IPS-18c (cell line): ENCODE results near the gene KAZN.

Experiments
- H3K4me3 ChIP-seq: 2 replicates; pipeline ENCODE4 v1.7.0; 2013; ENCODE audit warnings: low read depth, mild to moderate bottlenecking, low read length, moderate library complexity; ENCODE audit not compliant: insufficient read depth
- H3K9me3 ChIP-seq: one replicate; pipeline ENCODE4 v1.6.1; 2013; ENCODE audit warnings: mild to moderate bottlenecking, low read length, moderate library complexity; ENCODE audit not compliant: control insufficient read depth, insufficient read depth

The KAZN gene

GRCh38 chr1:14932034-14932638 lies 333.7 kb downstream of the KAZN start:
- no peak overlapping the region for H3K4me3 ChIP-seq

DNA sequence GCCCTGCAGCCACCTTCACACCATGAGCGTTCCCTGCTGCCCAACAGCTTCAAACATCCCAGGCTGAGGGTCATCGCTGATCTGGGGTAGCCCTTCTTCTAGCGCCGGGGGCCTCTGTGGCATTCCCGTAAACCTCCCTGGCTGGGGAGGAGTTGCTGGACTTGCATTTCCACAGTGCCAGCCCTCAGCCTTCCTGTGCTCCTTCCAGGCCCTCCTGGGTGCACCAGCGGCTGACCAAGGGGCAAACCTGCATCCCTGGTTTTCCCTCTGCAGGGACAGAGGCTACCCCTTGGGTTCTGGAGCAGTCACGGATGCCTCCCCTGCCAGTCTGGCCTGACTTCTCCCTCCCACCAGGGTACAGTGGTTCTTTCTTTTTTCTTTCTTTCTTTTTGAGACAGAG lies 336.4 kb downstream of the KAZN start:
- H3K9me3 ChIP-seq, result no peaks in the 10 kb centered on the region
- no peak overlapping the region for H3K4me3 ChIP-seq

More at GRCh38 chr1:14932034-14932638, 333.7 kb downstream of the KAZN start:
- no peaks in the 10 kb centered on the region for H3K9me3 ChIP-seq

- no peaks in the 10 kb centered on the region for H3K9me3 ChIP-seq
- no peak overlapping the region for H3K4me3 ChIP-seq
Measured at GRCh38 chr1:14936815-14937214, 338.3 kb downstream of the KAZN start.

GRCh38 chr1:14937288-14937949 lies 338.9 kb downstream of the KAZN start:
- Histone ChIP-seq H3K9me3 (no peaks in the 10 kb centered on the region), H3K4me3 (no peak overlapping the region)

DNA sequence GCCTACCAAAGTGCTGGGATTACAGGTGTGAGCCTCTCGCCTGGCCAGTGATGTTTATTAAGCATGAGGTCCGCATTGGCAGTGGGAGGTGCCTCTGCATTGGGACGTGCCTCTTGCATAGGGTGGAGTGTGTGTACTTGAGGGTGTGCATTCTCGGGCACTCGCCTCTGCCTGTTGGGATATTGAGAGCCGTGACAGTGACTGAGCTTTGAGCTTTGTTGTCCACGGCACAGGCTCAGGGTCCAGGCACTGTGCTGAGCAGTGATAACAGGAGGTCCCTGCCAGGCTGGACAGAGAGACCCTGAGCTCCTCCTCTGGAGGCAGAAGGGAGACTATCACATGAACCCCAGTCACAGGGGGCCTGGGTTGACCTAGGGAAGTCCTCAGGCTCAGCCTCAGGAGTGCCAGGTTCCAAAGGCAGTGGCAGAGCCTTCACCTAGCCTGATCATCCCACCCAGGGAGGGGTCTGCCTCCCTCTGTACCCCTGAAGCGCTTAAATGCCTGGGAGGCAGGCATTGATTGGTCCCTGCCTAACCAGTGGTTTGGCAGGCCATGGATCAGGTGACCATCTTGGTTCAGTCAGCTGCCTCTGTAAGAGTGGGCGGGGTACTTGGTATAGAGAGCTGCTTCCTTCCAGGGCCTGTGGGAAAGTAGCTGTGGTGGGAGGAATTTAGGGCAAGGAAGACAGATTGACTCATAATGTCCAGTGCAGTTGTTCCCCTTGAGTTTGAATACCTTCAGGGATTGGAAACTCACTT lies 341.2 kb downstream of the KAZN start:
- Histone ChIP-seq H3K9me3 (no peaks in the 10 kb centered on the region), H3K4me3 (no peak overlapping the region)

- Histone ChIP-seq H3K4me3 (no peak overlapping the region), H3K9me3 (no peaks in the 10 kb centered on the region)
Measured at GRCh38 chr1:14940285-14940870, 341.9 kb downstream of the KAZN start.

GRCh38 chr1:14941864-14942263 lies 343.4 kb downstream of the KAZN start:
- no peak overlapping the region for H3K4me3 ChIP-seq
- no peaks in the 10 kb centered on the region for H3K9me3 ChIP-seq

DNA sequence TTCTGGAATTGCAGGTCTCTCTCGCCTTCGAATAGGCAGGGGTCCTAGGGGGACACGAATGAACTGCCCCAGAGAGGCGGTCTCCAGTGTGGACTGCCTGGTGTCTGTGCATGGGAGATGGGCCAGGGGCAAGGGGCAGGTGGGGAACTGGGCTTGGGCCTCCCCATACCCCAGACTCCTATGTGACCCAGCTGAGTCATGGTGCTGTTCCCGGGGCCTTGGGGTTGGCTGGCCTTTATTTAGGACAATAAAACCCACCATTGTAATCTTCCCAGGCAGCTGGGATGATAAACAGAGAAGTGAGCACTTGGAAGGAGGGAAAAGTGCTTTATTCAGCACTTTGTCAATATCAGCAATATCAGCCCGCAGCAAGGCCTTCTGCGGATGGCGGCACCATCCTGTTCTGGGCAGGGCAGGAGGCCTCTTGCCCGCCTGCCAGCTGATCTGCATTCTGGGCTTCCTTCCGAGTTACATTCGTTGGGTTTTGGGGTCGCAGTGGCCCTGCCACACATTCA lies 346.0 kb downstream of the KAZN start:
- Histone ChIP-seq H3K9me3 (no peaks in the 10 kb centered on the region), H3K4me3 (no peak overlapping the region)

GRCh38 chr1:14945132-14946010 lies 346.9 kb downstream of the KAZN start:
- H3K4me3 ChIP-seq, result no peak overlapping the region
- no peaks in the 10 kb centered on the region for H3K9me3 ChIP-seq

- Histone ChIP-seq H3K4me3 (no peak overlapping the region), H3K9me3 (no peaks in the 10 kb centered on the region)
Measured at GRCh38 chr1:14946011-14946359, 347.5 kb downstream of the KAZN start.

- no peaks in the 10 kb centered on the region for H3K9me3 ChIP-seq
- H3K4me3 ChIP-seq, result no peak overlapping the region
Measured at GRCh38 chr1:14946684-14947238, 348.3 kb downstream of the KAZN start.

- no peaks in the 10 kb centered on the region for H3K9me3 ChIP-seq
- no peak overlapping the region for H3K4me3 ChIP-seq
Measured at GRCh38 chr1:14947421-14947820, 348.9 kb downstream of the KAZN start.

GRCh38 chr1:14948112-14948652 lies 349.7 kb downstream of the KAZN start:
- Histone ChIP-seq H3K4me3 (no peak overlapping the region), H3K9me3 (no peaks in the 10 kb centered on the region)

DNA sequence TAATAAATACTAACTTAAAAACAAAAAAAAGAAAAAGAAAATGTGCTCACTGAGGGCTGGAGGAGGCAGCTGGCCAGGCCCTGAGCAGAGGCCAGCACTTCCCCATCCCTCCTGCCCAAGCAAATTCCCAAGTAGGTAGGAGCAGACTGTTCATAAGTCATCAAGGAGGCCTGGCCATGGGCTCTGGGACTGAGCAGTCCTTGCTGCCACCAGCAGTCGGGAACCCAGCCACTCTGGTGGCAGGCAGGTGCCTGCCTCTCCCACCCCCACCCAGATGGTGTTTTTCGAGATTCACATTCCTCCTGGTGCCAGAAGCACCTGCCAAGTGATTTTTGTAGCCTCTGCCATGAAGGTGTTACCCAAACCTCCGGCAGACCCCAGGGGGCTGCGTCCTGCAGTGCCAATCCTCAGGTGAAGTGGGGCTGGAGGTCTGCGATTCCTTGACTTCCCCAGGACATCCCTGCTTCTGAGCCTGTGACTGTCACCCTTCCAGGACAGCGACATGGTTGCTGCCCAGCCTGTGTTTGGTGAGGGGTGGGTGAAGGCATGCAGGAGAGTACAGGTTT lies 350.9 kb downstream of the KAZN start:
- no peak overlapping the region for H3K4me3 ChIP-seq
- peaks cover 4% of the 10 kb centered on the region for H3K9me3 ChIP-seq

DNA sequence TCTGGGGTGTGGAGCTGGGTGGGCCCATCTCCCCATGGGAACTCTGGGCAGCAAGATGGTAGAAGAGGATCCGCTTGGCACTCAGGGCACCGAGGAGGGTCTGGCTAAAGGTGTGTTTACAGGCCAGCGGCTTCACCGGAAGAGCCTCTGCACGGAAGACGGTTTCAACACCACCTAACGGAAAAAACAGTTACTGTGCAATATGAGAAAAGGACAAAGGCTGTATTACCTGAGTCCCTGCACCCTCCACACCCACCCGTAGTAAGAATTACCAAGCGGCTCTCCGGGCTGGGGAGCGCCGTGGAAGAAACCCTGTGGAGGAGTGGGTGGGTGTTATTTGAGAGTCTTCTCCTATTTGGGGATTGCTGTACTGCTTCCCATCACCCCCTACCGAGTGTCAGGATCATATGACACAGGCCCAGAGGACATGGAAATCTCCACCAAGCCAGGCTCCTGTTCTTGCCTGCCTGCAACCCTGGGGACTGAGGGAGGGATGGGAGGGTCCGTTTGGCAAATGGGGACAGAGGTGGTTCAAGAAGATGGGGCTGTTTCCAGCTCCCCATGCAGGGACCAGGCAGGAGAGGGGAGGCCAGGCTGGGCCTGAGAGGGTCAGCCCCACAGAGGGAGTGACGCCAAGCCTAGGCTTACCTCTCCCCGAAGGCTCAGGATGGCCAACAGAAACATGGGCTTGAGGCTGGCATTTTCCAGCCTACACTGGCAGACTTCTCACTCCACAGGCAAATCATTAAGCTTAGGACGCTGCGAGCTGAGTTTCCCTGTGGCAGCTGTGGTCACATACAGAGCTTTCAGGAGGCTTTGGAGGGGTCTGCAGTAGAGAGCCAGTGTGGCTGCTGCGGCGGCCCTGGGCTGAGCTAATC lies 351.6 kb downstream of the KAZN start:
- peaks cover 4% of the 10 kb centered on the region for H3K9me3 ChIP-seq
- no peak overlapping the region for H3K4me3 ChIP-seq
